ENCODE data around the gene VEGFD.

DNA sequence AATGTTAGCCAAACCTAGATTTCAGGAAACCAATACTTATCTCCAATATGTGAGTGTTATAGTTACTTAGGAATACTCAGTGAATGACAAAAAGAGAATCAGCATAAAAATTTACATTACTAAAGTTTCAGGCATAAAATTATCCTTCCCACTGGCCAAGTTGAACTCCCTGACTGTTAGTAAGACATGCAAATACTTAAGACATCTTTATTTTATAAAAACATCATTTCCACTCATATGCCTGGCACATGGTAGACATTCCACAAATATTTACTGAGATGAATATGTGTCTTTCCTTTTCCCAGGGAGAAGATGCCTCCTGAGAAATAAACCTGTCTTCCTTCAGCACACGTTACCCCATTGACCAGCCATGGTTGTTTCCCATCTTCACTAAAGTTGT is 7.3 kb downstream of the VEGFD start:
- no peak for TF ChIP-seq WT1 (tag by site-specific recombination; IDR thresholded peaks at IDR 0.05)
- no peak for TF ChIP-seq KLF10 (tag by site-specific recombination; IDR thresholded peaks at IDR 0.05)
- TF ChIP-seq ZNF221 (tag by site-specific recombination; IDR thresholded peaks at IDR 0.05; ENCODE audit: borderline replicate concordance), result no peak
- TF ChIP-seq ZNF558 (tag by site-specific recombination; IDR thresholded peaks at IDR 0.05), result no peak
- TF ChIP-seq ZNF274 (IDR thresholded peaks at IDR 0.05; ENCODE audit: low read length), result no peak
- no peak for TF ChIP-seq ZNF274 (tag by site-specific recombination; IDR thresholded peaks at IDR 0.05; ENCODE audit: borderline replicate concordance)
- TF ChIP-seq ZNF423 (tag by site-specific recombination; IDR thresholded peaks at IDR 0.05), result no peak

Measured in HEK293 (cell line).